GM20000 (cell line): ENCODE results near the gene C1orf174.

Source experiments
- DNase-seq: peaks from one replicate; pipeline ENCODE4 v3.0.0; 2012; ENCODE audit warnings: low spot score
- TF ChIP-seq, protein P1 (sequence below): IDR thresholded peaks from 2 replicates; pipeline ENCODE4 v1.5.1; 2012; ENCODE audit warnings: mild to moderate bottlenecking, control low read depth; ENCODE audit errors: extremely low read depth, missing control alignments

The C1orf174 gene

DNA sequence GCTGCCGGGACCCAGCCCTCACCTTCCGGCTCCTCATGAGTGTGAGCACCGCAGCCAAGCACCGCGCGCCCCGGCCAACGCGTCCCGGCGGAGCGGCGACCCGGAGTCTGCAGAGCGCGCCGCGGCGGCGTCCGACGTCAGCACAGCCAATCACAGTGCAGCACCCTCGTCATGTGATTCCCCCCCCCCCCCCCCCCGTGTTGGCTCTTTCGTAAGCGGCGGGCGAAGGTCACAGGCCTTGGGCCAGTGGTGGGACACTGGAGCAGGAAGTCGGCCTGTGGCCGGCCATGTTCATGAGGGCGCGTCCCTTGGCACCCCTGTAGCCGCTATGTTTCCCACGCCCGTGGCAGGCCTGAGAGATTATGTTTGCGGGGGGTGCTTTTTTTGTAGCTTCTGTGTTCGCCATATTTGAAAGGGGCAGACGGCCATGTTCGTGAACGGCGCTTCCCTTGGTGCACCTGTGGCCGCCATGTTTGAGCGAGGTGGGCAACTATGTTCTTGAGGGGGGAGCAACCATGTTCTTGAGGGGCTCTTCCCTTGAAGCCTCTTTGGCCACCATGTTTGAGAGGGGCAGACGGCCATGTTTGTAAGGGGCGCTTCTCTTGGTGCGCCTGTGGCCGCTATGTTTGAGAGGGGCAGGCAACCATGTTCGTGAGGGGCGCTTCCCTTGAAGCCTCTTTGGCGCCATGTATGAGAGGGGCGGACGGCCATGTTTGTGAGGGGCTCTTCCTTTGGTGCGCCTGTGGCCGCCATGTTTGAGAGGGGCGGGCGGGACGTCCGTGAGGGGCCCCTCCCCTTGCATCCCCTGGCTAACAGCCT is at the start of gene C1orf174:
TSS of gene C1orf174 (minus strand) at position 123 of the 819 bp plus-strand sequence. CDS start at position 37, 86 bp downstream.
- peak; percentile 95 for DNase-seq
- TF ChIP-seq, protein P1, sequence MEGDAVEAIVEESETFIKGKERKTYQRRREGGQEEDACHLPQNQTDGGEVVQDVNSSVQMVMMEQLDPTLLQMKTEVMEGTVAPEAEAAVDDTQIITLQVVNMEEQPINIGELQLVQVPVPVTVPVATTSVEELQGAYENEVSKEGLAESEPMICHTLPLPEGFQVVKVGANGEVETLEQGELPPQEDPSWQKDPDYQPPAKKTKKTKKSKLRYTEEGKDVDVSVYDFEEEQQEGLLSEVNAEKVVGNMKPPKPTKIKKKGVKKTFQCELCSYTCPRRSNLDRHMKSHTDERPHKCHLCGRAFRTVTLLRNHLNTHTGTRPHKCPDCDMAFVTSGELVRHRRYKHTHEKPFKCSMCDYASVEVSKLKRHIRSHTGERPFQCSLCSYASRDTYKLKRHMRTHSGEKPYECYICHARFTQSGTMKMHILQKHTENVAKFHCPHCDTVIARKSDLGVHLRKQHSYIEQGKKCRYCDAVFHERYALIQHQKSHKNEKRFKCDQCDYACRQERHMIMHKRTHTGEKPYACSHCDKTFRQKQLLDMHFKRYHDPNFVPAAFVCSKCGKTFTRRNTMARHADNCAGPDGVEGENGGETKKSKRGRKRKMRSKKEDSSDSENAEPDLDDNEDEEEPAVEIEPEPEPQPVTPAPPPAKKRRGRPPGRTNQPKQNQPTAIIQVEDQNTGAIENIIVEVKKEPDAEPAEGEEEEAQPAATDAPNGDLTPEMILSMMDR, result no peak

DNA sequence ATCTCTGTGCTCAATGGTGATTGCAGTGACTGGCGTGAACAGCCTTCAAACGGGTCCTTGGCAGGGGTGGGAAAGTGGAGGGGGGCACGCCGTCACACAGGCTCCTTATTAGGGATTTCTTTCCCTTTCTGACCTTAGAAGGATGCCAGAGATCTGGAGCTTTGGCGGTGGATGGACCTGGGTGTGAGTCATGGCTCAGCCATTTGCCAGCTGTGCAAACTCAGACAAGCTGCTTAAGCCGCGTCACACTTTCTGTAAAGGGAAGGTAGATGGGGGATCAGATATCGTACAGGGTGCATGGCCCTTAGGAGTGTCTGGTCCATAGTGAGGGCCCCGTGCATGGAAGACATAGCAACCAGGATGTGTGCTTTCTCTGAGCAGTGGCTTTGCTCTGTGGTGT is 48.3 kb upstream of the C1orf174 start:
- DNase-seq, result no peak
- TF ChIP-seq, protein P1, result no peak

DNA sequence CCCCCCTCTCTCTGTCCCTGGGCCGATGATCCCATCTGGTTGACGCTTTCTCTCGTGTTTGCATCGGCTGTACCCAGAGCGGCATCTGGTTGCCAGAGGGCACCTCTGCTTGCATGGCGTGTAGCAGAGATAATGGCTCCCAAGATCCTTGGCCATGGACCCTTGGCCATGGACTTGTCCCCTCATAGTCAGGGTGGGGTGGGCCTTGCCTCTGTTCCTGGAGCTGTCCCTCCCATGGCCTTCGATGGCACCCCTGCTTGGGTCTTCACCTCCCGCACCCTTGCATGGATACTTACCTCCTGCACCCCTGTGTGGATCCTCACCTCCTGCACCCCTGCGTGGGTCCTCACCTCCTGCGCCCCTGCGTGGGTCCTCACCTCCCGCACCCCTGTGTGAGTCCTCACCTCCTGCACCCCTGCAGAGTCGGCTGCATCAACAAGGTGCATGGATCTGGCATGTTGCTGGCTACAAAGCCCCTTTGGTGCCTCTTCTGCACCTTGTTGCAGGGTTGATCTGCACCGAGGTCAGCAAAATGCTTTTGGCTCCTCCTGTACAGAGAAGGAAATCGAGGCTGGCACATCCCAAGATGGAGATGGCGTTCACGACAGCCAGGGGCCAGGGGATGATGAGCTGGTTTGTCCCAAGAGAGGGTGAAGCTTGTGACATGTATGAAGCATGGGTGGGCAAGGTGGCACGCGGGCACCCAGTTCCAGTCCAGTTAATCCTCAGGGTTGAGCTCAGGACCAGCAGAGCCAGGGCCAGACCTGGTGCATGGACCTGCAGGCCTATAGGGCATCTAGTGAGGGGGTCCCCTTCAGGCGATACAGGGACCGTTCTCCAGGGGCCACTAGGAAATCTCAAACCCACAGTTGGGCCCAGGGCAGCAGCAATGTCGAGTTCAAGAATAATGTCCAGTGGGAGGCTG is 46.1 kb upstream of the C1orf174 start:
- TF ChIP-seq, protein P1, result no peak

DNA sequence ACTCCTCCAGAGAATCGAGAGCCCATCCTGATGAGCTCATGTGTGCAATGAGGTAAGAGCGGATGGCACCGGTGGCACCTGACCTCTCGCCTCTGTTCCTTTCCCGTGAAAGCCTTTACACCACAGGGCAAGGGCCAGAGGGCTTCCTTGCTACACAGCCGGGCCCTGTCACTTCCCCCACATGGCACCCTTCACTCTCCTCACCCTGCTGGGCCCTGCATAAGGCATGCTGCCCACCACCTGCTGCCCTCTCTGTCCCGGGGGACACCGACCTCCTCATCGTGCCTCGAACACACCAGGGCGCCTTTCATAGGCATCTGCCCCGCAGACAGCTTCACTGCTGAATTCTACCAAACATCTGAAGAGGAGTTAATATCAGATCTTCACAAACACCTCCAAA is 45.1 kb upstream of the C1orf174 start:
- DNase-seq, result no peak
- TF ChIP-seq, protein P1, result no peak

More for the DNA sequence above, 46.1 kb upstream of the C1orf174 start:
- no peak for DNase-seq

DNA sequence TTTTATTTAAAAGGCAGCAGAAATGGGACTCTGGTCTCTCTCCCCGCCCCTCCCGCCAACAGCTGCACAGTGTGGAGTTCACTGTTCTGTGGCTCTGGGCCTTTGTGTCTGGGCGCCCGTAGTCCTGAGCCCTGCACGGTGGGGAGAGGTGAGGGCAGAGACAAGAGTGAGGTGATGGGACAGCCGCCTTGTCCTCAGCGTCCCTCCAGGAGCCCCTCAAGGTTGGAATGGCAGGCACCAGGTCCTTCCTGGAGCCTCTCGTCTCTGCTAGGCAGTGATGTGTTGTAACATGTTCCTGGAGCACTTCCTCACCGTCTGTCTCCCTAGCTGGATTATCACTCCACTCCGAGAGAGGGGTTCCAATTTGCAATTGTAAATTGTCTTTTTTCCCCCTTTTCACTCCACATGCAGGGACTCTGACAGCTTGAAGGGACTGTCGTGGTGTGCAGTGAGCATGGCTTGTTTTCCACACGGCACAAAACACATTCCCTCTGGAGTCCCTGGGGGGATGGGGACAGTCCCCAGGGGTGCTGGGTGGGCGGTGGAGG is 44.6 kb upstream of the C1orf174 start:
- DNase-seq, result no peak
- TF ChIP-seq, protein P1, result no peak

DNA sequence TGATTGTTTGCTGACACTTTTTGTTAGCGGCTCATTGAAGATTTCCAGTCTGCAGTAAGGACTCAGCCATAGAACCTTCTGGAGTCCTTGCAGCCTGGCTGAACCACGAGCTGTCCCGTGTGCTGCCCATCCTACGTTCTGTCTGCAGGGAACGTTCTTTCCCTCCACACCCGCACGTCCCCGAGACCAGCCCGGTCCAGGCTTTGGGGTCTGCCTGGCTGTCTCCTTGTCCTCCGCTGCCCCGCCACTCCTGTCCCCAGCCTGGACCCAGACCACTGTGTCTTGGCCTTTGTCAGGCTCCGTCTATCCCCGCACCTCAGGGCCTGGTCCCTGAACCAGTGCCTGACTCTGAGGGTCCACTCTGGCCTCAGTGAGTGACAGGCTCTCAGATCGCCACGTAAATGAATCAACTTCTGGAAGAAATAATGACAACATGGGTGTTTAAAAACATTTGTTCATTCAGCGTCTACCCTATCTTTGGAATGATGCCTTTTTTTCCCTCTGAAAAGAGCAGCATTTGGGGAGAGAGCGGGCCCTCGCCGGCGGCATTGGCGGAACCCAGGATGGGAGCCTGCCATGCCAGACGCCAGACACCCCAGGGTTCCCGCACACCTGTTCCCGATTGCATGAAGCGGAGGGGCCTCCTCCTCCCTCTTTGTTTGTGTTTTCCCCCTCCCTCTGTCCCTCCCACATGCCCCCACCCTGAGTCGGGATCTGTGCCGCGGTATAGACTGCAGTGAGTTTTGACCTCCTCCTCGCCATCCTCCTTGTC is 43.9 kb upstream of the C1orf174 start:
- no peak for DNase-seq
- TF ChIP-seq, protein P1, result no peak
